GM12878 (cell line): ENCODE measurements around the gene RADX. TPM values are rescaled to one million over a fixed set of nuclear protein-coding genes. Genes with fewer than 3 reads are reported as not detected.

ENCODE experiments used
- ATAC-seq: fragments of 200-7000 bp; cut with Tn5 transposase; 3 replicates; pipeline ENCODE4 v1.9.1; 2020; ENCODE audit warnings: mild to moderate bottlenecking, moderate library complexity
- BruUV-seq: library from RNA; stranded (reverse); fragments of 400-500 nt; replicated peaks from 2 replicates; lab custom pipeline; 2021; lab: Mats Ljungman, UMichigan
- CTCF ChIA-PET: fragments of 300-600 bp; sonication (Branson Sonifier 250); formaldehyde crosslinking; extraction: SDS; loops from one replicate; lab custom pipeline; 2021; ENCODE audit warnings: inconsistent platforms; lab: Yijun Ruan, JAX
- POLR2A ChIA-PET: fragments of 350-600 bp; formaldehyde crosslinking; extraction: SDS; loops from one replicate; lab custom pipeline; 2021; ENCODE audit warnings: inconsistent platforms; lab: Charles Lee
- RAD21 ChIA-PET: fragments of 300-600 bp; sonication (Branson Sonifier 250); formaldehyde crosslinking; loops from one replicate; lab custom pipeline; 2023; ENCODE audit warnings: antibody characterized with exemption; ENCODE audit not compliant: unreplicated experiment; lab: Charles Lee
- SMC1A ChIA-PET: fragments of 300-600 bp; sonication (Branson Sonifier 250); formaldehyde crosslinking; loops from one replicate; lab custom pipeline; 2023; ENCODE audit not compliant: unreplicated experiment, uncharacterized antibody; lab: Charles Lee
- DNase-seq: peaks from one replicate; pipeline ENCODE4 v3.0.0-alpha.2; 2011; ENCODE audit warnings: low read depth, low spot score
- FAIRE-seq: peaks from 3 replicates; lab custom pipeline; 2011; peaks lifted over from hg19 to GRCh38; lab: Jason Lieb, UNC
- H2AFZ ChIP-seq: 2 replicates; pipeline ENCODE4 v1.6.0; 2011; ENCODE audit warnings: low read depth, low read length, control low read depth; ENCODE audit not compliant: control insufficient read depth
- H3K27ac ChIP-seq: 2 replicates; pipeline ENCODE4 v1.5.1; 2011; ENCODE audit warnings: control low read depth; ENCODE audit not compliant: control insufficient read depth, insufficient read depth
- H3K27me3 ChIP-seq, 2 experiments: replicated peaks in 1 of 2; 2 replicates each; pipeline versions ENCODE4 v1.6.0 to v1.6.1; 2011; ENCODE audit warnings: low read length in 1 of 2; ENCODE audit not compliant: control insufficient read depth in 2 of 2, insufficient read depth in 2 of 2
- H3K36me3 ChIP-seq, 2 experiments: 2 replicates each; pipeline ENCODE4 v1.5.1; 2011; ENCODE audit warnings: low read length in 1 of 2; ENCODE audit not compliant: control insufficient read depth in 2 of 2, insufficient read depth in 2 of 2
- H3K4me1 ChIP-seq: 2 replicates; pipeline ENCODE4 v1.6.1; 2011; ENCODE audit warnings: mild to moderate bottlenecking, low read length, moderate library complexity, mixed read lengths; ENCODE audit not compliant: control insufficient read depth, insufficient read depth
- H3K4me2 ChIP-seq: 2 replicates; pipeline ENCODE4 v1.6.0; 2011; ENCODE audit warnings: control low read depth; ENCODE audit not compliant: control insufficient read depth, insufficient read depth
- H3K4me3 ChIP-seq: fragments of 200-600 bp; sonication (generic); 2 replicates; pipeline ENCODE4 v1.5.1; 2016
- H3K79me2 ChIP-seq: 2 replicates; pipeline ENCODE4 v1.6.0; 2011; ENCODE audit warnings: low read length; ENCODE audit not compliant: control insufficient read depth, insufficient read depth
- H3K9ac ChIP-seq: 2 replicates; pipeline ENCODE4 v1.8.0; 2011; ENCODE audit warnings: low read length, control low read depth, mixed read lengths; ENCODE audit not compliant: control insufficient read depth, insufficient read depth
- H3K9me3 ChIP-seq: replicated peaks from 3 replicates; pipeline ENCODE4 v1.5.1; 2011; ENCODE audit warnings: mild to moderate bottlenecking, low read length; ENCODE audit not compliant: control insufficient read depth, insufficient read depth
- H4K20me1 ChIP-seq: 2 replicates; pipeline ENCODE4 v1.6.0; 2011; ENCODE audit not compliant: control insufficient read depth, insufficient read depth
- CBX3 ChIP-seq: fragments of 200-600 bp; sonication (generic); IDR thresholded peaks from 2 replicates; pipeline ENCODE4 v1.6.1; 2016; ENCODE audit warnings: low read depth, borderline replicate concordance
- FOXK2 ChIP-seq: fragments of 450-650 bp; IDR thresholded peaks from 2 replicates; pipeline ENCODE4 v1.6.1; 2017; ENCODE audit warnings: mild to moderate bottlenecking, moderate library complexity
- IKZF1 ChIP-seq: fragments of 450-650 bp; conservative IDR thresholded peaks from 2 replicates; pipeline ENCODE4 v1.6.1; 2017; ENCODE audit warnings: antibody characterized with exemption, mild to moderate bottlenecking
- IKZF2 ChIP-seq, 2 experiments: fragments of 450-650 bp; IDR thresholded peaks; 2 replicates each; pipeline ENCODE4 v1.6.1; 2017; ENCODE audit warnings: mild to moderate bottlenecking in 2 of 2, moderate library complexity in 2 of 2
- IRF4 ChIP-seq: IDR thresholded peaks from 2 replicates; pipeline ENCODE4 v1.6.1; 2011; ENCODE audit warnings: low read depth, low read length
- MEF2A ChIP-seq: IDR thresholded peaks from 2 replicates; pipeline ENCODE4 v1.6.1; 2011; ENCODE audit warnings: low read depth, mild to moderate bottlenecking, low read length, moderate library complexity; ENCODE audit not compliant: insufficient read depth
- MXI1 ChIP-seq: fragments of 150-350 bp; IDR thresholded peaks from 2 replicates; pipeline ENCODE4 v1.6.1; 2011; ENCODE audit warnings: low read depth, mild to moderate bottlenecking, inconsistent platforms, low read length, improper control_type of control experiment
- NFXL1 ChIP-seq: fragments of 450-650 bp; IDR thresholded peaks from 2 replicates; pipeline ENCODE4 v1.6.1; 2017; ENCODE audit warnings: antibody characterized with exemption, mild to moderate bottlenecking, borderline replicate concordance
- NFYA ChIP-seq: IDR thresholded peaks from 2 replicates; pipeline ENCODE4 v1.6.1; 2011; ENCODE audit warnings: low read depth, mild to moderate bottlenecking, low read length, improper control_type of control experiment, borderline replicate concordance
- NR2C1 ChIP-seq: fragments of 450-650 bp; IDR thresholded peaks from 2 replicates; pipeline ENCODE4 v1.6.1; 2017; ENCODE audit warnings: antibody characterized with exemption, mild to moderate bottlenecking, moderate library complexity
- POLR2AphosphoS5 ChIP-seq: IDR thresholded peaks from 2 replicates; pipeline ENCODE4 v1.6.1; 2011; ENCODE audit warnings: mild to moderate bottlenecking, low read length, inconsistent platforms
- SPI1 ChIP-seq: IDR thresholded peaks from 2 replicates; pipeline ENCODE4 v1.6.1; 2011; ENCODE audit warnings: low read depth, mild to moderate bottlenecking, low read length, moderate library complexity, borderline replicate concordance; ENCODE audit not compliant: insufficient read depth
- TCF12 ChIP-seq: IDR thresholded peaks from 2 replicates; pipeline ENCODE4 v1.6.1; 2011; ENCODE audit warnings: low read depth, mild to moderate bottlenecking, low read length
- ZNF24 ChIP-seq: fragments of 450-650 bp; IDR thresholded peaks from 2 replicates; pipeline ENCODE4 v1.6.1; 2017; ENCODE audit warnings: antibody characterized with exemption, mild to moderate bottlenecking
- ZNF274 ChIP-seq: IDR thresholded peaks from one replicate; pipeline ENCODE4 v1.8.0; 2011; ENCODE audit not compliant: insufficient read length, insufficient read depth
- ZNF384 ChIP-seq: IDR thresholded peaks from 2 replicates; pipeline ENCODE4 v1.6.1; 2012; ENCODE audit warnings: low read depth, mild to moderate bottlenecking, low read length, improper control_type of control experiment, borderline replicate concordance
- ZNF622 ChIP-seq: fragments of 450-650 bp; IDR thresholded peaks from 2 replicates; pipeline ENCODE4 v1.6.1; 2017; ENCODE audit warnings: mild to moderate bottlenecking, inconsistent platforms
- WGBS: methylation state at CpG from one replicate; pipeline ENCODE4 v1.1.6; 2016; ENCODE audit warnings: low lambda C conversion rate; ENCODE audit not compliant: insufficient replicate concordance, insufficient coverage; ENCODE audit errors: missing lambda C conversion rate; 5-methylcytosine and 5-hydroxymethylcytosine counted together
- in situ Hi-C: fragments of 300-500 bp; cut with MboI; formaldehyde crosslinking; loops from 9 replicates; pipeline ENCODE4 v1.14.3; 2018; ENCODE audit warnings: mixed read lengths
- intact Hi-C: fragments of 100-400 bp; cut with micrococcal nuclease; formaldehyde crosslinking; loops from one replicate; pipeline ENCODE4 v1.14.2; 2022; ENCODE audit not compliant: unreplicated experiment
- polyA plus RNA-seq, 11 experiments: library from polyadenylated mRNA; depleted of rRNA in 4 of 11; unstranded in 6 of 11; stranded (reverse) in 5 of 11; fragments of >200 nt; fragmentation: Nextera tagmentation in 4 of 11; fragmentation: Illumina TruSeq in 1 of 11; extraction: Ambion mirVana in 4 of 11; extraction: Trizol in 1 of 11; gene quantifications; 1 replicate in 1 of 11; 2 replicates in 10 of 11; pipeline versions ENCODE4 v1.2.1 to v1.2.3, GENCODE V29; 2011 to 2016; ENCODE audit warnings: inconsistent platforms in 2 of 11, missing spikeins in 2 of 11, low read depth in 1 of 11
- total RNA-seq, 4 experiments: library from RNA; depleted of rRNA in 3 of 4; stranded (reverse); fragments of >200 nt in 3 of 4; fragmentation: Illumina TruSeq in 1 of 4; extraction: Trizol in 1 of 4; gene quantifications; 2 replicates each; pipeline versions ENCODE4 v1.2.1 to v1.2.3, GENCODE V29; 2013 to 2021
- TF ChIP-seq, protein P1 (sequence below): IDR thresholded peaks from 2 replicates; pipeline ENCODE4 v1.6.1; 2012; ENCODE audit warnings: low read depth, low read length, improper control_type of control experiment

The RADX gene
- total and polyA plus RNA-seq, 10 of the 15 experiments (the other 5 are each of a cell fraction or from before 2014, with no cell fraction given) = 4.3 to 24.2 (median 12.4) TPM

DNA sequence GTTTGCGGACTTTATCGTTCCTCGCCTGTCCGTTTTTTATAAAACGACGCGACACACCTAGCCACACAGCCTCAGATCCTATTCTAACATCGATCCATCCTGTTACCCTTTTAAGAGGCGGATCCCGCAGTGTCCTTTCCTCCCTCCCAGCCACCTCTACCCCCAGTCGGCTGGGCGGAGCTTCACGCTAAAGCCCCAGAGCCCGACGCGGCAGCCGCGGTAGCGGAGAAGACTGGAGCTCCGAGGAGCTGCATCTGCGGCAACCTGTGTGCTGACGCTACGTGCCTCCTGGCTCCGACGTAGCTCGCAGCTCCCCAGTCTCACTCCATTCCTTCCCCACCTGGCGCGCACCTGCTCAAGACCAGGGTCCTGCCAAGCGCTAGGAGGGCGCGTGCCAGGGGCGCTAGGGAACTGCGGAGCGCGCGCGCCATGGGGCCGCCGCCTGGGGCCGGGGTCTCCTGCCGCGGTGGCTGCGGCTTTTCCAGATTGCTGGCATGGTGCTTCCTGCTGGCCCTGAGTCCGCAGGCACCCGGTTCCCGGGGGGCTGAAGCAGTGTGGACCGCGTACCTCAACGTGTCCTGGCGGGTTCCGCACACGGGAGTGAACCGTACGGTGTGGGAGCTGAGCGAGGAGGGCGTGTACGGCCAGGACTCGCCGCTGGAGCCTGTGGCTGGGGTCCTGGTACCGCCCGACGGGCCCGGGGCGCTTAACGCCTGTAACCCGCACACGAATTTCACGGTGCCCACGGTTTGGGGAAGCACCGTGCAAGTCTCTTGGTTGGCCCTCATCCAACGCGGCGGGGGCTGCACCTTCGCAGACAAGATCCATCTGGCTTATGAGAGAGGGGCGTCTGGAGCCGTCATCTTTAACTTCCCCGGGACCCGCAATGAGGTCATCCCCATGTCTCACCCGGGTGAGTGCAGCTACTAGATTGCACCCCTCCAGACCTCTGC, 115.0 kb downstream of the RADX start, which contains the start of gene RNF128 (continued):
- TF ChIP-seq CBX3 = no peak
- TF ChIP-seq TCF12 = no peak
- no peak for TF ChIP-seq POLR2AphosphoS5
- TF ChIP-seq ZNF24 = no peak
- no peak for TF ChIP-seq MEF2A
- no peak for TF ChIP-seq SPI1
- TF ChIP-seq FOXK2 = no peak
- TF ChIP-seq NR2C1 = no peak
- no peak for TF ChIP-seq IKZF2 (IDR thresholded peaks at IDR 0.05)
- no peak for TF ChIP-seq MXI1

DNA sequence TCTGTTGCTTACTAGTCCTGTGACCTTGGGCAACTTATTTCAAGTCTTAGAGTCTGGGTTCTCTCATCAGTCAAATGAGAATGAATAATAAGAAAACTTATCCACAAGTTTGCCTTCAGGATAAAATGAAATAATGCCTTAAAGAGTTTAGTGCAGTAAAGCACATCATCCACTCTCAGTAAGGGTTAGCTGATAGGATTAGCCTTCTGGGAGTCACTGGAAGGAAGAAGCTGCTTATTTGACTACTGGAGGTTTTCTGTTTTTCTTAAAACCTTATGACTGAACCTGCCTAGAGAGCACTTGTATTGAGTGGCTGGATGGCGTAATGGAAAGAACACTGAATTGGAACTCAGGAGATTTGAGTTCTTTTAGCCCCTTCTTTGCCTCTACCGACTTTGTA, 116.6 kb downstream of the RADX start:
- 3% methylated on average over 2 of the region's 2 CpGs for WGBS
- ChIA-PET RAD21 (no interaction called here), POLR2A (no interaction called here), SMC1A (interaction anchor here (0.7 kb wide), 1 partner anchor 21 kb away, joined by 3 read pairs; no protein-coding TSS in a partner anchor), CTCF (no interaction called here)
- DNase-seq = no peak
- H3K4me3 ChIP-seq = no peak overlapping the region
- intact Hi-C loops = no loop called here
- H3K4me2 ChIP-seq = no peak overlapping the region
- TF ChIP-seq SPI1 (no peak), ZNF274 (no peak), ZNF622 (no peak), IRF4 (no peak), IKZF1 (no peak), NFXL1 (no peak), ZNF384 (no peak), NFYA (no peak)
- TF ChIP-seq, protein P1, sequence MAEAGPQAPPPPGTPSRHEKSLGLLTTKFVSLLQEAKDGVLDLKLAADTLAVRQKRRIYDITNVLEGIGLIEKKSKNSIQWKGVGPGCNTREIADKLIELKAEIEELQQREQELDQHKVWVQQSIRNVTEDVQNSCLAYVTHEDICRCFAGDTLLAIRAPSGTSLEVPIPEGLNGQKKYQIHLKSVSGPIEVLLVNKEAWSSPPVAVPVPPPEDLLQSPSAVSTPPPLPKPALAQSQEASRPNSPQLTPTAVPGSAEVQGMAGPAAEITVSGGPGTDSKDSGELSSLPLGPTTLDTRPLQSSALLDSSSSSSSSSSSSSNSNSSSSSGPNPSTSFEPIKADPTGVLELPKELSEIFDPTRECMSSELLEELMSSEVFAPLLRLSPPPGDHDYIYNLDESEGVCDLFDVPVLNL = no peak
- H3K9me3 ChIP-seq = no peaks in the 10 kb centered on the region
- H4K20me1 ChIP-seq = no peaks in the 10 kb centered on the region
- no peaks in the 10 kb centered on the region for H3K36me3 ChIP-seq
- no peak overlapping the region for H2AFZ ChIP-seq
- no TSS peak for BruUV-seq
- H3K9ac ChIP-seq = no peak overlapping the region
- 0 out of 4 replicates have a peak, but pooled peaks cover 0 to 2% of the 10 kb centered on the region in 2 experiments for H3K27me3 ChIP-seq
- in situ Hi-C loops = no loop called here
- H3K27ac ChIP-seq = no peak overlapping the region
- FAIRE-seq = no peak
- H3K79me2 ChIP-seq = no peaks in the 10 kb centered on the region
- H3K4me1 ChIP-seq = no peaks in the 10 kb centered on the region
- no peak for ATAC-seq
